22Rv1 (cell line): ENCODE data around the gene PDK3.

ENCODE experiments used
- CTCF ChIP-seq: fragments of 450-650 bp; IDR thresholded peaks from 2 replicates; pipeline ENCODE4 v1.5.1; 2017; ENCODE audit warnings: mild to moderate bottlenecking
- ZFX ChIP-seq: fragments of 450-650 bp; IDR thresholded peaks from 2 replicates; pipeline ENCODE4 v1.6.1; 2017; ENCODE audit warnings: antibody characterized with exemption, borderline replicate concordance

- TF ChIP-seq CTCF: no peak
- TF ChIP-seq ZFX: no peak
Observed at GRCh38 chrX:24508375-24508774, 43.3 kb downstream of the PDK3 start.
